H1 (cell line): ENCODE results near the gene SKAP2. TPM values are rescaled to one million over a fixed set of nuclear protein-coding genes. Genes with fewer than 3 reads are reported as not detected.

Experiments
- CTCF ChIA-PET: fragments of 300-600 bp; sonication (Branson Sonifier 250); formaldehyde crosslinking; loops from one replicate; lab custom pipeline; 2021; ENCODE audit not compliant: partially characterized antibody; lab: Charles Lee
- POLR2A ChIA-PET: fragments of 300-600 bp; sonication (Branson Sonifier 250); formaldehyde crosslinking; loops from one replicate; lab custom pipeline; 2021; ENCODE audit warnings: inconsistent platforms; ENCODE audit not compliant: partially characterized antibody; lab: Charles Lee
- DNase-seq, 2 experiments: peaks; one replicate each; pipeline versions ENCODE4 v3.0.0 to v3.0.0-alpha.2; 2010 to 2022; ENCODE audit warnings: low spot score in 2 of 2, low read depth in 1 of 2, mixed read lengths in 1 of 2
- FAIRE-seq: peaks from 2 replicates; lab custom pipeline; 2011; peaks lifted over from hg19 to GRCh38; lab: Jason Lieb, UNC
- H2AFZ ChIP-seq: 2 replicates; pipeline ENCODE4 v1.8.1; 2012; ENCODE audit warnings: low read length, inconsistent platforms
- H2AK5ac ChIP-seq: 2 replicates; pipeline ENCODE4 v1.6.1; 2013; ENCODE audit warnings: low read depth, low read length
- H2BK120ac ChIP-seq: replicated peaks from 2 replicates; pipeline ENCODE3; 2013; ENCODE audit warnings: low read depth, low read length, inconsistent platforms
- H2BK12ac ChIP-seq: 2 replicates; pipeline ENCODE4 v1.6.1; 2013; ENCODE audit warnings: low read depth, low read length
- H2BK15ac ChIP-seq: 2 replicates; pipeline ENCODE4 v1.6.1; 2013; ENCODE audit warnings: low read length
- H2BK20ac ChIP-seq: 2 replicates; pipeline ENCODE4 v1.6.1; 2013; ENCODE audit warnings: low read length
- H2BK5ac ChIP-seq: 2 replicates; pipeline ENCODE4 v1.6.1; 2013; ENCODE audit warnings: low read depth, low read length
- H3K14ac ChIP-seq: 2 replicates; pipeline ENCODE4 v1.6.1; 2013; ENCODE audit warnings: inconsistent platforms; ENCODE audit not compliant: insufficient read length
- H3K18ac ChIP-seq: 2 replicates; pipeline ENCODE4 v1.6.1; 2013; ENCODE audit warnings: low read length; ENCODE audit errors: extremely low read depth
- H3K23ac ChIP-seq: 2 replicates; pipeline ENCODE4 v1.6.1; 2013; ENCODE audit warnings: inconsistent platforms; ENCODE audit not compliant: insufficient read length
- H3K23me2 ChIP-seq: 2 replicates; pipeline ENCODE4 v1.6.1; 2013; ENCODE audit warnings: low read depth, low read length
- H3K27ac ChIP-seq: 2 replicates; pipeline ENCODE4 v1.6.1; 2011; ENCODE audit warnings: low read depth, low read length, inconsistent platforms
- H3K27me3 ChIP-seq, 4 experiments: replicated peaks in 1 of 4; 1 replicate in 1 of 4; 2 replicates in 3 of 4; pipeline versions ENCODE4 v1.6.1 to v1.8.1; 2011 to 2013; ENCODE audit warnings: low read length in 3 of 4, mild to moderate bottlenecking in 3 of 4, inconsistent platforms in 2 of 4, mixed read lengths in 2 of 4, moderate library complexity in 1 of 4; ENCODE audit not compliant: control insufficient read depth in 3 of 4, insufficient read depth in 3 of 4; ENCODE audit errors: extremely low read depth in 1 of 4
- H3K36me3 ChIP-seq, 4 experiments: 2 replicates each; pipeline versions ENCODE4 v1.6.1 to v1.8.1; 2011 to 2013; ENCODE audit warnings: mild to moderate bottlenecking in 4 of 4, low read length in 3 of 4, moderate library complexity in 2 of 4, control low read depth in 1 of 4, inconsistent platforms in 1 of 4; ENCODE audit not compliant: insufficient read depth in 4 of 4, control insufficient read depth in 2 of 4
- H3K4ac ChIP-seq: replicated peaks from 2 replicates; pipeline ENCODE3; 2013; ENCODE audit warnings: low read length, low read depth, mixed read lengths, inconsistent platforms; ENCODE audit not compliant: insufficient read length
- H3K4me1 ChIP-seq, 4 experiments: replicated peaks in 1 of 4; 1 replicate in 1 of 4; 2 replicates in 3 of 4; pipeline versions ENCODE4 v1.6.1 to v1.8.1; 2011 to 2013; ENCODE audit warnings: low read length in 3 of 4, inconsistent platforms in 2 of 4, mixed read lengths in 1 of 4; ENCODE audit not compliant: insufficient read depth in 4 of 4, control insufficient read depth in 3 of 4
- H3K4me2 ChIP-seq, 2 experiments: 2 replicates each; pipeline versions ENCODE4 v1.6.1 to v1.8.1; 2011 to 2013; ENCODE audit warnings: low read depth in 2 of 2, low read length in 2 of 2, control low read depth in 1 of 2, inconsistent platforms in 1 of 2, mild to moderate bottlenecking in 1 of 2; ENCODE audit not compliant: insufficient read depth in 1 of 2
- H3K4me3 ChIP-seq, 4 experiments: fragments of 200-600, 300-600 bp in 1 of 4; sonication (generic), shearing (Covaris generic), sonication (Bioruptor Twin) in 1 of 4; 2 replicates each; pipeline versions ENCODE4 v1.5.1 to v1.8.1; 2011 to 2016; ENCODE audit warnings: low read length in 4 of 4, low read depth in 3 of 4, control low read depth in 2 of 4, inconsistent platforms in 2 of 4, mild to moderate bottlenecking in 2 of 4, mixed read lengths in 1 of 4, moderate library complexity in 1 of 4; ENCODE audit not compliant: insufficient read depth in 2 of 4; ENCODE audit errors: extremely low read depth in 1 of 4
- H3K56ac ChIP-seq: replicated peaks from 2 replicates; pipeline ENCODE3; 2013; ENCODE audit warnings: low read depth, mild to moderate bottlenecking, mixed read lengths, low read length, inconsistent platforms; ENCODE audit not compliant: insufficient read length
- H3K79me1 ChIP-seq: 2 replicates; pipeline ENCODE4 v1.6.1; 2013; ENCODE audit warnings: low read depth, low read length, control low read depth
- H3K79me2 ChIP-seq, 2 experiments: 2 replicates each; pipeline versions ENCODE4 v1.6.1 to v1.8.1; 2012 to 2013; ENCODE audit warnings: low read length in 2 of 2, mild to moderate bottlenecking in 2 of 2, inconsistent platforms in 1 of 2; ENCODE audit not compliant: insufficient read depth in 2 of 2, control insufficient read depth in 1 of 2
- H3K9ac ChIP-seq, 4 experiments: replicated peaks in 1 of 4; 1 replicate in 1 of 4; 2 replicates in 3 of 4; pipeline versions ENCODE4 v1.6.1 to v1.8.1; 2011 to 2013; ENCODE audit warnings: low read depth in 3 of 4, low read length in 3 of 4, control low read depth in 2 of 4, mild to moderate bottlenecking in 2 of 4, moderate library complexity in 2 of 4, inconsistent platforms in 1 of 4; ENCODE audit errors: extremely low read depth in 1 of 4
- H3K9me3 ChIP-seq, 2 experiments: 2 replicates each; pipeline versions ENCODE4 v1.6.1 to v1.8.1; 2012 to 2013; ENCODE audit warnings: mild to moderate bottlenecking in 2 of 2, moderate library complexity in 2 of 2, control low read depth in 1 of 2, inconsistent platforms in 1 of 2, low read depth in 1 of 2, low read length in 1 of 2, mixed read lengths in 1 of 2; ENCODE audit not compliant: insufficient read depth in 2 of 2
- H4K20me1 ChIP-seq, 2 experiments: replicated peaks in 1 of 2; 2 replicates each; pipeline versions ENCODE3 to v1.8.1; 2011 to 2013; ENCODE audit warnings: inconsistent platforms in 2 of 2, low read length in 2 of 2, mild to moderate bottlenecking in 1 of 2; ENCODE audit not compliant: insufficient read depth in 2 of 2, control insufficient read depth in 1 of 2
- H4K5ac ChIP-seq: 2 replicates; pipeline ENCODE4 v1.6.1; 2013; ENCODE audit warnings: low read length, low read depth, mixed read lengths, inconsistent platforms; ENCODE audit not compliant: insufficient read length
- H4K8ac ChIP-seq: 2 replicates; pipeline ENCODE4 v1.8.0; 2013; ENCODE audit warnings: mild to moderate bottlenecking, moderate library complexity, low read length, inconsistent platforms; ENCODE audit not compliant: insufficient read depth; ENCODE audit errors: extremely low read depth
- H4K91ac ChIP-seq: replicated peaks from 2 replicates; pipeline ENCODE3; 2013; ENCODE audit warnings: low read length, mixed read lengths, inconsistent platforms; ENCODE audit not compliant: insufficient read length
- ATF2 ChIP-seq: IDR thresholded peaks from 2 replicates; pipeline ENCODE4 v1.6.1; 2012; ENCODE audit warnings: low read length, inconsistent platforms
- BACH1 ChIP-seq: IDR thresholded peaks from 2 replicates; pipeline ENCODE4 v1.6.1; 2012; ENCODE audit warnings: low read length, improper control_type of control experiment
- CBX5 ChIP-seq: fragments of 300-800, 300-1000 bp; sonication (generic); IDR thresholded peaks from 2 replicates; pipeline ENCODE4 v1.7.1; 2016; ENCODE audit warnings: antibody characterized with exemption, low read length, low read depth
- E2F6 ChIP-seq: IDR thresholded peaks from 2 replicates; pipeline ENCODE4 v1.6.1; 2012; ENCODE audit warnings: inconsistent platforms
- JUN ChIP-seq: IDR thresholded peaks from 2 replicates; pipeline ENCODE4 v1.6.1; 2011; ENCODE audit warnings: low read depth, mild to moderate bottlenecking, improper control_type of control experiment, low read length
- POLR2AphosphoS5 ChIP-seq: IDR thresholded peaks from 2 replicates; pipeline ENCODE4 v1.6.1; 2011; ENCODE audit warnings: low read depth, low read length
- POU5F1 ChIP-seq: IDR thresholded peaks from 2 replicates; pipeline ENCODE4 v1.6.1; 2011; ENCODE audit warnings: low read depth, mild to moderate bottlenecking, low read length, moderate library complexity
- SUZ12 ChIP-seq: fragments of 200-600 bp; sonication (generic); IDR thresholded peaks from 2 replicates; pipeline ENCODE4 v1.6.1; 2012; ENCODE audit warnings: mild to moderate bottlenecking, inconsistent platforms, low read length, moderate library complexity, mixed read lengths
- TAF7 ChIP-seq: optimal IDR thresholded peaks from 2 replicates; pipeline ENCODE3; 2011; ENCODE audit warnings: low read depth, mild to moderate bottlenecking, inconsistent platforms, low read length, moderate library complexity, borderline replicate concordance
- TBP ChIP-seq: IDR thresholded peaks from 2 replicates; pipeline ENCODE4 v1.6.1; 2011; ENCODE audit warnings: low read depth, low read length, improper control_type of control experiment
- YY1 ChIP-seq: IDR thresholded peaks from 2 replicates; pipeline ENCODE4 v1.6.1; 2011; ENCODE audit warnings: low read depth, mild to moderate bottlenecking, low read length
- WGBS, 2 experiments: shearing (Covaris generic) in 1 of 2; methylation state at CpG; one replicate each; pipeline versions ENCODE4 v1.1.6 to v1.1.7; 2013 to 2015; ENCODE audit warnings: low lambda C conversion rate in 2 of 2, mixed read lengths in 2 of 2, inconsistent platforms in 1 of 2, low coverage in 1 of 2, missing lambda C conversion rate in 1 of 2; ENCODE audit not compliant: insufficient replicate concordance in 2 of 2, insufficient coverage in 1 of 2, insufficient read length in 1 of 2; ENCODE audit errors: extremely low coverage in 1 of 2, missing lambda C conversion rate in 1 of 2; 5-methylcytosine and 5-hydroxymethylcytosine counted together
- polyA plus RNA-seq, 7 experiments: library from polyadenylated mRNA; depleted of rRNA in 3 of 7; stranded (reverse) in 5 of 7; unstranded in 2 of 7; fragments of >200 nt in 5 of 7; fragments of 200-250 nt in 2 of 7; gene quantifications; 1 replicate in 5 of 7; 2 replicates in 1 of 7; 4 replicates in 1 of 7; pipeline versions ENCODE4 v1.2.1 to v1.2.3, GENCODE V29; 2011 to 2013; ENCODE audit warnings: missing spikeins in 2 of 7, mixed read lengths in 2 of 7
- total RNA-seq: library from RNA; stranded (reverse); fragmentation: NEBNext Ultra II Directional; extraction: Animal tissue kit (Norgen Biotek cat#: 25700); gene quantifications from 2 replicates; pipeline ENCODE4 v1.2.1, GENCODE V29; 2021

SKAP2 gene
- total and polyA plus RNA-seq, 2 of the 8 experiments (the other 6 are each of a cell fraction or from before 2014, with no cell fraction given) = 0.53 to 5.1 TPM

- no peak overlapping the region for H2BK15ac ChIP-seq
- no peak overlapping the region for H3K4me3 ChIP-seq
- H4K20me1 ChIP-seq = no peaks in the 10 kb centered on the region
- no peak overlapping the region for H3K4me2 ChIP-seq
- no peak overlapping the region for H2AFZ ChIP-seq
- H3K9ac ChIP-seq = no peak overlapping the region
- H2BK12ac ChIP-seq = no peak overlapping the region
- H3K14ac ChIP-seq = no peak overlapping the region
- no peak overlapping the region for H3K27ac ChIP-seq
- no peak overlapping the region for H3K4ac ChIP-seq
- H3K23me2 ChIP-seq = no peaks in the 10 kb centered on the region
- H3K18ac ChIP-seq = no peak overlapping the region
- no peak overlapping the region for H4K91ac ChIP-seq
- DNase-seq (no peak), FAIRE-seq (no peak)
- 87% methylated on average over 2 of the region's 2 CpGs; no CpG with 5 or more reads in 1 of the 2 experiments for WGBS, 2 experiments
- H3K79me1 ChIP-seq = no peaks in the 10 kb centered on the region
- H4K5ac ChIP-seq = no peak overlapping the region
- H3K79me2 ChIP-seq = no peaks in the 10 kb centered on the region
- H2BK20ac ChIP-seq = no peak overlapping the region
- no peaks in the 10 kb centered on the region for H3K27me3 ChIP-seq
- peaks cover 0 to 3% (median 0%) of the 10 kb centered on the region in 4 experiments; a peak in 4 of 7 replicates for H3K4me1 ChIP-seq
- CTCF ChIA-PET = interaction anchor here (0.9 to 1.6 kb wide), 2 partner anchors 17 to 100 kb away, joined by 3 to 4 read pairs; no protein-coding TSS in a partner anchor
- no peak overlapping the region for H2BK5ac ChIP-seq
- no peak overlapping the region for H4K8ac ChIP-seq
- POLR2A ChIA-PET = interaction anchor here (1.0 kb wide), 1 partner anchor 701 kb away, joined by 3 read pairs; no protein-coding TSS in a partner anchor
- H3K36me3 ChIP-seq = no peaks in the 10 kb centered on the region
- no peak overlapping the region for H3K56ac ChIP-seq
- H2AK5ac ChIP-seq = no peak overlapping the region
- H2BK120ac ChIP-seq = no peak overlapping the region
- H3K23ac ChIP-seq = no peak overlapping the region
- no peaks in the 10 kb centered on the region for H3K9me3 ChIP-seq
- no peak for TF ChIP-seq SUZ12
- TF ChIP-seq TBP = no peak
- no peak for TF ChIP-seq POU5F1
- no peak for TF ChIP-seq POLR2AphosphoS5
- no peak for TF ChIP-seq YY1
- TF ChIP-seq CBX5 = no peak
- no peak for TF ChIP-seq E2F6
- TF ChIP-seq TAF7 = no peak
- TF ChIP-seq BACH1 = no peak
- TF ChIP-seq JUN = no peak
- no peak for TF ChIP-seq ATF2
Observed at GRCh38 chr7:26650103-26650502, 214.3 kb downstream of the SKAP2 start.
